ENCODE measurements around the gene TRA2B. TPM values are rescaled to one million over a fixed set of nuclear protein-coding genes. Genes with fewer than 3 reads are reported as not detected.
A peak's percentile ranks its signal among the peaks of the same experiment; 100 is the strongest.

The TRA2B gene
- total RNA-seq, 1 donor from 2014 or later = 228 TPM

DNA sequence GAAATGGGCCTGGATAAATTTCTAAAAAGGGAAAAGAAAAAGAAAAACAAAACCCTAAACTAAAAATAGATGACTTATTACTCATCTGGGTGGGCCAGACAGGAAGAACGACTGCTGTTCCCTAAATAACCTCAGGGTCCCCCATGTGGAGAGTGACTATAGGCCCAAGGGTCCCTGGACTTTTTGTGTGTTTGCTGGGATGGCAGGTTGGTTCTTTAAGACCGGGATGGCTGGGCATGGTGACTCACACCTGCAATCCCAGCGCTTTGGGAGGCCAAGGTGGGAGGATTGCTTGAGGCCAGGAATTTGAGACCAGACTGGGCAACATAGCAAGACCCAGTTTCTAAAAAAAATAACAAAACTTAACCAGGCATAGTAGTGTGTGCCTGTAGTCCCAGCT is 43.8 kb upstream of the TRA2B start:
- DNase-seq (ENCODE audit: low spot score in 2 of 2, unreplicated experiment in 2 of 2) = no peak
- Mint-ChIP-seq H3K4me1 (no peaks in the 10 kb centered on the region), H3K36me3 (no peaks in the 10 kb centered on the region), H3K27ac (no peak overlapping the region), H3K9me3 (no peaks in the 10 kb centered on the region), H3K27me3 (ENCODE audit: low read depth) (peaks cover 29% of the 10 kb centered on the region), H3K4me3 (no peak overlapping the region)
- TF ChIP-seq, protein P1, sequence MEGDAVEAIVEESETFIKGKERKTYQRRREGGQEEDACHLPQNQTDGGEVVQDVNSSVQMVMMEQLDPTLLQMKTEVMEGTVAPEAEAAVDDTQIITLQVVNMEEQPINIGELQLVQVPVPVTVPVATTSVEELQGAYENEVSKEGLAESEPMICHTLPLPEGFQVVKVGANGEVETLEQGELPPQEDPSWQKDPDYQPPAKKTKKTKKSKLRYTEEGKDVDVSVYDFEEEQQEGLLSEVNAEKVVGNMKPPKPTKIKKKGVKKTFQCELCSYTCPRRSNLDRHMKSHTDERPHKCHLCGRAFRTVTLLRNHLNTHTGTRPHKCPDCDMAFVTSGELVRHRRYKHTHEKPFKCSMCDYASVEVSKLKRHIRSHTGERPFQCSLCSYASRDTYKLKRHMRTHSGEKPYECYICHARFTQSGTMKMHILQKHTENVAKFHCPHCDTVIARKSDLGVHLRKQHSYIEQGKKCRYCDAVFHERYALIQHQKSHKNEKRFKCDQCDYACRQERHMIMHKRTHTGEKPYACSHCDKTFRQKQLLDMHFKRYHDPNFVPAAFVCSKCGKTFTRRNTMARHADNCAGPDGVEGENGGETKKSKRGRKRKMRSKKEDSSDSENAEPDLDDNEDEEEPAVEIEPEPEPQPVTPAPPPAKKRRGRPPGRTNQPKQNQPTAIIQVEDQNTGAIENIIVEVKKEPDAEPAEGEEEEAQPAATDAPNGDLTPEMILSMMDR (IDR thresholded peaks at IDR 0.05; ENCODE audit: unreplicated experiment) = no peak

DNA sequence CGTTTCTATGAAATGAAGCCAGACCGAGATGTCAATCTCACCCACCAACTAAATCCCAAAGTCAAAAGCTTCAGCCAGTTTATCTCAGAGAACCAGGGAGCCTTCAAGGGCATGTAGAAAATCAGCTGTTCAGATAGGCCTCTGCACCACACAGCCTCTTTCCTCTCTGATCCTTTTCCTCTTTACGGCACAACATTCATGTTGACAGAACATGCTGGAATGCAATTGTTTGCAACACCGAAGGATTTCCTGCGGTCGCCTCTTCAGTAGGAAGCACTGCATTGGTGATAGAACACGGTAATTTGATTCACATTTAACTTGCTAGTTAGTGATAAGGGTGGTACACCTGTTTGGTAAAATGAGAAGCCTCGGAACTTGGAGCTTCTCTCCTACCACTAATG is 41.9 kb upstream of the TRA2B start:
- H3K36me3 Mint-ChIP-seq = no peaks in the 10 kb centered on the region
- TF ChIP-seq, protein P1 (IDR thresholded peaks at IDR 0.05; ENCODE audit: unreplicated experiment) = no peak
- peaks cover 33% of the 10 kb centered on the region for H3K27me3 Mint-ChIP-seq (ENCODE audit: low read depth)
- no peak overlapping the region for H3K4me3 Mint-ChIP-seq
- H3K9me3 Mint-ChIP-seq = no peaks in the 10 kb centered on the region
- no peak for DNase-seq (ENCODE audit: low spot score in 2 of 2, unreplicated experiment in 2 of 2)
- H3K27ac Mint-ChIP-seq = no peak overlapping the region
- no peaks in the 10 kb centered on the region for H3K4me1 Mint-ChIP-seq

DNA sequence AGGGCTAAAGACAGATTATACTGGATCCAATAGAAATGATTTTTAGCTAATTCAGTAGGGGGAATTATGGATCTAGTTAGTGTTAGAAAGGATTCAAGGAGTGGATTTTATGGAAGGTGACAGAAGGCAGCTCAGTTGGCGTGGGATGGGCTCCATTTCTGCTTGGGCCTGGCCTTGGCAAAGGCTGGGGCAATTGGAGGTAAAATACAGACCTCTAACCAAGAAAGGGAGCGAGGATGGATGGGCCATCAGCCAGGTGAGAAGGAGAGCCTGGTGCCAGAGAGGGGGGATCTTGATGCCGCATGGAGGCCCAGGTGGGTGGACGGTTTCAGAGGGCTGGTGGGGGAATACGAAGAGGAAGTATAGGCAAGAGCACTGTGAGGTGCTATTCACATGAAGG is 40.7 kb upstream of the TRA2B start:
- Mint-ChIP-seq H3K27me3 (ENCODE audit: low read depth) (peaks cover 28% of the 10 kb centered on the region), H3K36me3 (no peaks in the 10 kb centered on the region), H3K9me3 (no peaks in the 10 kb centered on the region), H3K27ac (no peak overlapping the region), H3K4me3 (no peak overlapping the region), H3K4me1 (no peaks in the 10 kb centered on the region)
- TF ChIP-seq, protein P1 (IDR thresholded peaks at IDR 0.05; ENCODE audit: unreplicated experiment) = no peak
- no peak for DNase-seq (ENCODE audit: low spot score in 2 of 2, unreplicated experiment in 2 of 2)

DNA sequence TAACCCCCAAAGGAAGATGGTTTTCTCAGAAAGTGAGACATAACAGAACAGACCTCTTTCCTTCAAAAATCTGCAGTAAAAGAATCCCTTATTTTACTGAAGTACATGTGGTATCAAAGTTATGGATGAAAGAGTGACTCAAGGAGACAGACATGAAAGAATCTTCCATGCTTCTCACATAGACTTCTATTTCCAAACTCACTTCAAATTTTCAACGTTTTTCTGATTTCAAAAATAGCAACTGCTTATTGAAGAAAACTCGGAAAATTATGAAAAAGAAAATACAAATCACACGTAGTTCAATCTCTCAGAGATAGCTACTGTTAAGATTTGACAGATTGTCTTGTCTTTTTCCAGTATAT is 39.8 kb upstream of the TRA2B start:
- no peak overlapping the region for H3K4me3 Mint-ChIP-seq
- no peaks in the 10 kb centered on the region for H3K36me3 Mint-ChIP-seq
- TF ChIP-seq, protein P1 (IDR thresholded peaks at IDR 0.05; ENCODE audit: unreplicated experiment) = peak; percentile 38
- no peaks in the 10 kb centered on the region for H3K9me3 Mint-ChIP-seq
- peaks cover 22% of the 10 kb centered on the region for H3K27me3 Mint-ChIP-seq (ENCODE audit: low read depth)
- no peak for DNase-seq (ENCODE audit: low spot score in 2 of 2, unreplicated experiment in 2 of 2)
- H3K27ac Mint-ChIP-seq = no peak overlapping the region
- H3K4me1 Mint-ChIP-seq = no peaks in the 10 kb centered on the region

DNA sequence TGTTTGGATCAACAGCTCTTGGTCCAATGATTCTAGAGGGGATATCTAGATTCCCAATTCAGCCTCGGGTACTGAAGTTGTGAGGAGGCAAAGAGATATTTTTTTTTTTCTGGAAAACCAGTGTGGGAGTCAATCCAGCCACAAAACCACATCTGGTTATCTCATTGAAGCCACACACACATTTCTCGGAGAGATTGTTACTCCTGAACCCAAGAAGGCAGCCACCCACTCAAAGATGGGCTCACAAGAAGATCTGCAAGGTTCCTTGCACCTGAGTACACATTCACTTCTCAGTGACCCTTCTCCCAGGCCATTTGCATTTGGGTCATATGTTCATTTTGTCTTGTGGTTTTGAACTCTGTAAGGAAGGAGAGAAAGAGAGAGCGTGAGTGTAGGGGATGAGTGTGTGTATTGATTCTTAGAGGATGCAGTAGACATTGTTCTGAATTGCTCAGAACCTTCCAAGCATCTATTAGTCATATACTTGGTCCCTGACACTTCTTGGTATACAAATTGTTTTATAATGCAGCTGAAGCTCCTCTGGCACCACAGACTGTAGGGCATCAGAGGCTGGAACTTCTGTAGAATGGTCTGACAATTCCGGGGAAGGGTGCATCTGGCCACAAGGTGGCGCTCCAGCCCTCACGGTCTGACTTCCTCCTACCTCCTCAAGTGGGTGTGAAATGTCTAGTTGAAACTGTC is 39.3 kb upstream of the TRA2B start:
- Mint-ChIP-seq H3K4me3 (no peak overlapping the region), H3K27ac (no peak overlapping the region), H3K9me3 (no peaks in the 10 kb centered on the region), H3K27me3 (ENCODE audit: low read depth) (peaks cover 16% of the 10 kb centered on the region), H3K4me1 (no peaks in the 10 kb centered on the region), H3K36me3 (no peaks in the 10 kb centered on the region)
- TF ChIP-seq, protein P1 (IDR thresholded peaks at IDR 0.05; ENCODE audit: unreplicated experiment) = peak; percentile 88
- peak; percentile 59 to 77 for DNase-seq (ENCODE audit: low spot score in 2 of 2, unreplicated experiment in 2 of 2)
